ENCODE data around the gene AGAP6.
"Not testable (repeated sequence)": the region's sequence is repeated elsewhere in the genome, so short reads cannot be mapped to it uniquely, and the experiment has no call there.

The AGAP6 gene

DNA sequence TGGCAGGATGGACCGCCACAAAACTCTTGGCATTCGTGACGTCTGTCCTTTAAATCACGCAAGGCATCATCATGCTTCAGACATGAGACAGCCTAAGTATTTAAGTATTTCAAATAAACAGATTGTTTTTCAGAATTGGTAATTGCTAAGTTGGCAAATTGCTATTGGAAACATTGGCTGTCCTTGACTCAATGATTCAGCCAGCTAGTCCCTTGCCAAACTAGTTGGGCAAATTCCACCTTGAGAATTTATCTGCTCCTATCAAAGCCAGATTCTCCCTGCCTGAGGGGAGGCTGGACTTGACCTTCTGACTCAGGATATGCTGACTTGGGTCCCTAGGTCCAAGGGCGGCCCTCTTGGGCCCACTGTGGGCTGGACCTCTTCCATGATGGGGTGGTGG lies 29.4 kb downstream of the AGAP6 start:
- POLR2A ChIA-PET; DNase-seq (ENCODE audit: low read depth, low spot score); CTCF ChIA-PET; H3K4me3 ChIP-seq (ENCODE audit: low read depth, low read length): not testable (repeated sequence)

DNA sequence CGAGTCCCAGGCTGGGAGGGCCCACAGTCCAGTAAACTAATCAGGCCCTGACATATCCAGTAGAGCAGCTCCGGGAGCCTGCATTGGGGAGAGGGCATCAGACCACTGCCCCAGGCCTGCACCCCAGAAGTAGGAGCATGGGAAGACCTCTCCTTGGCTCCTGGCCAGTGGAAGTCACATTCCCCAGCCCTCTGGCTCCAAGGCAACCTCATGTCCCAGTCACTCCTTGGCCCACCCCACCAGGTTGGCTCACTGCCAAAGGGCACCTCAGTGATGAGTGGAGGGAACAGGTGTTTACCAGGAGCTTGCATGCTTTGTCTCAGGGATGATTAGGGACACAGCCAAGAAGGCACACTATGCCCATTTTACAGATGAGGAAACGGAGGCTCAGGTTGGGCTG lies 31.1 kb downstream of the AGAP6 start:
- H3K4me3 ChIP-seq (ENCODE audit: low read depth, low read length); CTCF ChIA-PET; POLR2A ChIA-PET; DNase-seq (ENCODE audit: low read depth, low spot score): not testable (repeated sequence)

DNA sequence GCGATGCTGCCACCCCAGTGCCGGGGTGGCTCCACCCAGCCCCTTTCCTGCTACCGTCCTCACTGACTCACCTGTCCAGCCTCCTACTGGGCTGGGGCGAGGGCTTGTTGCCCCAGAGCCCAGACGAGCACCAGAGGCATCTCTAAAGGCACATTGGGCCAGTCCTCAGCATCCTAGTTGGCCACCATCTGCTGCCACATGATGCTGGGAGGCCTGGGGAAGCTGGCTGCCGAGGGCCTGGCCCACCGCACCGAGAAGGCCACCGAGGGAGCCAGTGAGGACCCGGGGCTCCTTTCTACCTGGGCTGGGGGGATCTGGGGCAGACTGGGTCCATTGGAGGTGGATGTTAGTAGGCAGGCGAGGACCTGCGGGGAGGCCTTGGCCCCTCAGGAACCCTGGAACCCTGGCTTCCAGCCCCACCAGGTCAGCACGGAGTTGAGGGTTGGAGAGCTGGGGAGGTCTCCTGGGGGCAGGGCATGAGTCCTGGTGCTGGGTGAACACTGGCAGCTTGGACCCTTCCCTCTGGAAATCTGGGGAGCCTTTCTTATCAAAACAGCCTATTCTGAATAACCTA lies 32.3 kb downstream of the AGAP6 start:
- CTCF ChIA-PET; DNase-seq (ENCODE audit: low read depth, low spot score); POLR2A ChIA-PET: not testable (repeated sequence)

DNA sequence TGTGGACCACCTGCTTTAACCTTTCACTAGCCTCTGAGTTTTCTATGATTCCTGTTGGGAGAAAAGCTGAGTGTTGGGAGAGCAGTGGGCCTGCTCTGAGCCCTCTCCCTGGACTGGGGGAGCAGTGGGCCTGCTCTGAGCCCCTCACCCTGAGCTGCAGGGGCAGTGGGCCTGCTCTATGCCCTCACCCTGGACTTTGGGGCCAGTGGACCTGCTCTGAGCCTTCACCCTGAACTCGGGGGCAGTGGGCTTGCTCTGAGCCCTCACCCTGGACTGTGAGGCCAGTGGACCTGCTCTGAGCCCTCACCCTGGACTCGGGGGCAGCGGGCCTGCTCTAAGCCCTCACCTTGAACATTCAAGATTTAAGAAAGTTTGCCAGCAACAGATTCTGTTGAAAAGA lies 33.4 kb downstream of the AGAP6 start:
- ChIA-PET CTCF (no interaction called here), POLR2A (no interaction called here)
- no peak overlapping the region for H3K4me3 ChIP-seq (ENCODE audit: low read depth, low read length)

More for the DNA sequence above, 32.3 kb downstream of the AGAP6 start:
- not testable (repeated sequence) for H3K4me3 ChIP-seq (ENCODE audit: low read depth, low read length)

DNA sequence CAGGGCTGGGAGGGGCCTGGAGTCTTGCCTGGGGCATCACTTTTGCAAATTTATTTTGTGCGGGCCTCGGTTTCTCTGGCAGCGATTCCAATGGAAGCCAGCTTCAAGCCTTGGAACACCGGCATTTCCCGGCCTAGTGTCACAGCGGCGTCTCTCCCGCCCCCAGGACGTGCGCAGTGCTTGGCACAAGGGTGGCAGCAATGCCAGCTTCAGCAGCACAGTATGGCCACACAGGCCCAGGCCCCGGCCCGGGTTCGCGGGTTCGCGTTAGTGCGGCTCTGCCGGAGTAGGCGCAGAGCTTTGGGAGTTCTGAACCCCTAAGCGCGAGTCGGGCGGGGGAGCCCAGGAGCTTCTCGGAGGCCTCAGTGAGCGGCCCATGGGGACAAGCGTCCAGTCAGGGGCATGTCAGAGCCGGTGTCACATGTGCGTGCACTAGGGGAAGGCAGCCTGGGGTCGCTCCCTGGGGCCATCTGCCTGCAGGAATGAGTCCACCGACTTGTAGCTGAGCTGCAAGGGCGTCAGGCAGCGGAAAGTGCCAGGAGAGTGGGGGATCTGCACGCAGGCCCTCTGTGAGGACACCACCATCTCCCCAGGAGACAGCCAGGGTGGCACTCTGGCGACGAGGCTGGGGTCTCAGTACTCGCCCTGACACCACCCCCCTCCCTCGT lies 36.6 kb downstream of the AGAP6 start:
- CTCF ChIA-PET; POLR2A ChIA-PET; H3K4me3 ChIP-seq (ENCODE audit: low read depth, low read length); DNase-seq (ENCODE audit: low read depth, low spot score): not testable (repeated sequence)

More for the DNA sequence above, 33.4 kb downstream of the AGAP6 start:
- DNase-seq (ENCODE audit: low read depth, low spot score): no peak
- TF ChIP-seq, protein P1, sequence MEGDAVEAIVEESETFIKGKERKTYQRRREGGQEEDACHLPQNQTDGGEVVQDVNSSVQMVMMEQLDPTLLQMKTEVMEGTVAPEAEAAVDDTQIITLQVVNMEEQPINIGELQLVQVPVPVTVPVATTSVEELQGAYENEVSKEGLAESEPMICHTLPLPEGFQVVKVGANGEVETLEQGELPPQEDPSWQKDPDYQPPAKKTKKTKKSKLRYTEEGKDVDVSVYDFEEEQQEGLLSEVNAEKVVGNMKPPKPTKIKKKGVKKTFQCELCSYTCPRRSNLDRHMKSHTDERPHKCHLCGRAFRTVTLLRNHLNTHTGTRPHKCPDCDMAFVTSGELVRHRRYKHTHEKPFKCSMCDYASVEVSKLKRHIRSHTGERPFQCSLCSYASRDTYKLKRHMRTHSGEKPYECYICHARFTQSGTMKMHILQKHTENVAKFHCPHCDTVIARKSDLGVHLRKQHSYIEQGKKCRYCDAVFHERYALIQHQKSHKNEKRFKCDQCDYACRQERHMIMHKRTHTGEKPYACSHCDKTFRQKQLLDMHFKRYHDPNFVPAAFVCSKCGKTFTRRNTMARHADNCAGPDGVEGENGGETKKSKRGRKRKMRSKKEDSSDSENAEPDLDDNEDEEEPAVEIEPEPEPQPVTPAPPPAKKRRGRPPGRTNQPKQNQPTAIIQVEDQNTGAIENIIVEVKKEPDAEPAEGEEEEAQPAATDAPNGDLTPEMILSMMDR (IDR thresholded peaks at IDR 0.05; ENCODE audit: insufficient read depth, low read length, missing control alignments): no peak

DNA sequence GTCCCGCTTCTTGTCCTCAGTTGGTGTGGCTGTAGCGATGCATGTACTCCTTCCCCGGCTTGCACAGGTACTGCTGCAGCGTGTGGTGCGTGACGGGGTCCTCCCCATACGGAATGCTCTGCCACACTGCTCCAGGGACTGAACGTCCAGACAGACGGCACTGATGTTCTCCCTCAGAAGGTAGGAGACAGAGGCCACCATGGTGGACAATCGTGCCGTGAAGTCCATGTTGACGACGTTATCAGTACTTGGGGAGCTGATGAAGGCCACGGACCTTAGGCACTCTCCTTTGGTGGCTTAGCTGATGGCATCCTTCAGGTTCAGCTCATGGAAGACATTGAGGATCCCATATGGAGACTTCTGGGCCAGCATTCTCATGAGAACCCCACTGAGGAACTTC lies 37.4 kb downstream of the AGAP6 start:
- H3K4me3 ChIP-seq (ENCODE audit: low read depth, low read length): no peak overlapping the region
- TF ChIP-seq, protein P1 (IDR thresholded peaks at IDR 0.05; ENCODE audit: insufficient read depth, low read length, missing control alignments): no peak
- DNase-seq (ENCODE audit: low read depth, low spot score): no peak
- CTCF ChIA-PET: no interaction called here
- POLR2A ChIA-PET: no interaction called here

DNA sequence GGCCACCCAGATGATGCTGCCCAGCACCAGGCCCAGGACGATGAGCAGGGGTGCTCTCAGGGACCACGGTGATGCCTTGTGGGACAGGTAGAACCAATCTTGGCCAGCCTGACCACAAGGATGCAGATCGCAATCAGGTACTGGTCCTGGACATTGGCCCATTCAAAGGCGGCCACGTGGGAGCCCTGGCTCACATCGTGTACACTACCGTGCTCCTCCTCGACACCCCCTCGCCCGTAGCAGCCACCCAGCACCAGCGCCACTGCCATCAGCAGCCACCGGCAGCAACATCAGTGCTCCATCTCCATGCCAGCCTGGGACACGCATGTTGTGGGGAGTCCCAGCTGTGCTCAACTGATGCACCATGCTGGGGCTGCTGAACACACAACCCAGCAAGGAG lies 39.0 kb downstream of the AGAP6 start:
- ChIA-PET CTCF (no interaction called here), POLR2A (no interaction called here)
- no peak for DNase-seq (ENCODE audit: low read depth, low spot score)
- H3K4me3 ChIP-seq (ENCODE audit: low read depth, low read length): no peak overlapping the region
- TF ChIP-seq, protein P1 (IDR thresholded peaks at IDR 0.05; ENCODE audit: insufficient read depth, low read length, missing control alignments): no peak

DNA sequence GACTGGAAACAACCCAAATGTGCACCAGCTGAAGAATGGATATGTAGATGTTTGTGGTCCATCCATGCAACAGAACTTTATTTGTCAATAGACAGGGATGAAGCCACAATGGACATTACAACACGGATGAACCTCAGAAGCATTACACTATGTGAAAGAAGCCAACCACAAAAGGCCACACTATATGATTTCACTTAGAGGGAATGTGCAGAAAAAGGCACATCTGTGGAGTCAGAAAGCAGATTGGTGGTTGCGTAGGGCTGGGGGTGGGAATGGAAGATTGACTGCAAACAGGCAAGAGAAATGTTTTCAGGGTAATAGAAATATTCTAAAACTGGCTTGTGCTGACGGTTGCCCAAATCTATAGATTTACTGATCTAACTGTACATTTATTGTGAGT lies 45.3 kb downstream of the AGAP6 start:
- no peak overlapping the region for H3K4me3 ChIP-seq (ENCODE audit: low read depth, low read length)
- ChIA-PET CTCF (no interaction called here), POLR2A (no interaction called here)
- DNase-seq (ENCODE audit: low read depth, low spot score): peak; percentile 64
- TF ChIP-seq, protein P1 (IDR thresholded peaks at IDR 0.05; ENCODE audit: insufficient read depth, low read length, missing control alignments): no peak

DNA sequence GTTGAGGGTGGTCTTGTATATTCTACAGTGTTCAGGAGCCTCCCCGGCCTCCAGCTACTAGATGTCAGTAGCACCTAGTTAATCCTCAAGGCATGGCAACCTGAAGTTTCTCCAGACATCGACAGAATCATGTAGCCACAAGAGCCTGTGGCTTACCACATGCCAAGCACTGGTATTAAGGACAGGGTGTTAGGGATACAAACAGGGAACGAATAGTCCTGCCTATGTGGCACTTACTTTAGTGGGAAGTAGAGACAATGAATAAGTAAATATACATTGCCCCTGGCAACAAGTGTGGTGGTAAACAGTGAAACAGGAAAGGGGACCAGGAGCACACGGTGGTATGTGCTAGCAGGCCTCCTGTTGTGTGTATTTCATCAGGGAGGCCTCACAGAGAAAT lies 47.1 kb downstream of the AGAP6 start:
- H3K4me3 ChIP-seq (ENCODE audit: low read depth, low read length); POLR2A ChIA-PET; CTCF ChIA-PET; DNase-seq (ENCODE audit: low read depth, low spot score): not testable (repeated sequence)
